ENCODE data around the gene CIT.

CIT gene

DNA sequence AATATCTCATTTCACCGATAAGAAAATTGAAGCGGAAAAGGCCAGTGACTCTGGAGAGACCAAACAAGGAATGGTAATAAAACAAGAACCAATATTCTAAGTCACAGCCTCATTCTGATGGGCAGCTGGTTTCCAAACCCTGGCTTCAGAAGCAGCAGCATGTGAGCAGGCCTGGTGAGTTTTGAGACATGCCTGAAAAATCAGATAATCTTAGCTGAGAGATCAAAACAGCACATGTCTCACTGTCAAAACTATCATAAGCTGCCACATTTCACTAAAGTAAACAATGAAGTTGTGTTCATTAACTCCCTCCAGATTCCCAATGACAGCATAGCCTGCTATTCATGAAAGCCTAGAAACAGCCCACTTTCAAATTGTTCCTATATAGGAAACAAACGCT is 36.5 kb downstream of the CIT start:
- no peak for DNase-seq (ENCODE audit: low read depth in 1 of 2, low spot score in 1 of 2)
- in situ Hi-C loops (cut with HindIII; ENCODE audit: low pct_unique_long_range_greater_than_20kb, low sequenced_read_pairs): no loop called here

DNA sequence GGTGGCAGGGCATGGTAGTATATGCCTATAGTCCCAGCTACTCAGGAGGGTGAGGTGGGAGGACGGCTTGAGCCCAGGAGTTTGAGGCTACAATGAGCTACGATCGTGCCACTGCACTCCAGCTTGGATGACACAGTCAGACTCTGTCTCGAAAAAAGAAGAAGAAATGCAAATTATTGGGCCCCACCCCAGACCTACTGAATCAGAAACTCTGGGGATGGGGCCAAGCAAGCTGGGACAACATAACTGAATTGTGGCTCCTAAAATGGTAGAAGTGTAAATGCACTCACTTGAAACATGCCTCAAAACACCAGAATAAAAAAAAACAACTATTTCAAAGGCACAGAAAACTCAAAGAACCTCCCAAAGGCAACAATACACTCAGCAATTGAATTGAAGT is 37.0 kb downstream of the CIT start:
- in situ Hi-C loops (cut with HindIII; ENCODE audit: low pct_unique_long_range_greater_than_20kb, low sequenced_read_pairs): no loop called here
- TF ChIP-seq JUND (IDR thresholded peaks at IDR 0.05; ENCODE audit: low read depth): no peak
- no peak for DNase-seq (ENCODE audit: low read depth in 1 of 2, low spot score in 1 of 2)

More for the DNA sequence above, 36.5 kb downstream of the CIT start:
- no peak for TF ChIP-seq JUND (IDR thresholded peaks at IDR 0.05; ENCODE audit: low read depth)

DNA sequence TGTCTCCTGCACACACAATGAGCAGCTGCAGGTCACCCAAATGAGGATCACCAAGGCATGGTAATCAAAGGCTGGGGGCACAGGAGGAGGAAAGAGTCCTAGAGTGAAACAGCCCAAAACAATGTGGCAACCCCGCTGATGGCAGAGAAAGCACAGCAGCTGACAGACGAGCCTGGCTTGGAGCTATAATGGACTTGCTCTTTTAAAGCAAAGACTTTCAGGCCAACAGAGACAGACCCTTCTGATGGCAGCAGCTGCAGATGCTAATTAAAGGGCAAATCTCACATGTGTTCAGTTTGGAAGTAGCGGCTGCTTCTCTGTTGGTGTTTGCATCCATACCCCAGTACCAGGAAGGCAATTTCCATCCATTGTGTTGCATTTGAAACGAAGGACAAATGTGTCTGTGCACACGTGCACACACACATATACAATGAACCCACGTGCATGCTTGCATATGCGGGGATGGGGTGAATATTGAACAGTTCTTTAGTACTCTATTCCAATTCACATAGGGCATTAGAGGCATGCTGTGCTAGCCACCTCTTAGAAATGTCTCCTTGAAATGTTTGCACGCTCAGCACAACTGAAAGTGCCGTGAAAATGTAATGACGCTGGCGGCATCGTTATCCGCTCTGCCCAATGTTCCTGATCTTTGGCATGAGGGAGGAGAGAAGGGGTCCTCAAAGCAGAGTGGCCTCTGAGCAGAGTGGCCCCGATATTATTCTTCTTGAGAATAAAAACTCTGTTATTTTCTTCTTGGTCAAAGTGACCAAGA is 38.1 kb downstream of the CIT start:
- DNase-seq (ENCODE audit: low read depth in 1 of 2, low spot score in 1 of 2): no peak
- in situ Hi-C loops (cut with HindIII; ENCODE audit: low pct_unique_long_range_greater_than_20kb, low sequenced_read_pairs): no loop called here
- TF ChIP-seq JUND (IDR thresholded peaks at IDR 0.05; ENCODE audit: low read depth): no peak

DNA sequence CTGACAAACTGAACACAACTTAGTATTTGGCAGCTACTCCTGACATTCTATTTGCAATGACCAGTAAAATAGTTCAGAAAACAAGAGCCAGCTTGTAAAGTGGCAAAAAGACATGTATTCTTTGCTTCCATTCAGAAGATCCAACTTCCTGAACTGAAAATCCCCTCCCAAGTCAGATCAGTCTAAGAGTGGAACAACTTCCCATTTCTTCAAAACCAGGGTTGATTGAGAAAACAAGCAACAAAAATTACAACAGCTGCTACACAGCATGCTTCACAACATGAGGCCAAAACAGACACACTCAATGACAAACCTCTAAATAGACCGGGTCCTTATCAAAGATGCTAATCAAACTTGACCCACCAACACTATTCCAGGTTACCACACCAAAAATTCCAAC is 40.3 kb downstream of the CIT start:
- no peak for DNase-seq (ENCODE audit: low read depth in 1 of 2, low spot score in 1 of 2)
- in situ Hi-C loops (cut with HindIII; ENCODE audit: low pct_unique_long_range_greater_than_20kb, low sequenced_read_pairs): no loop called here

DNA sequence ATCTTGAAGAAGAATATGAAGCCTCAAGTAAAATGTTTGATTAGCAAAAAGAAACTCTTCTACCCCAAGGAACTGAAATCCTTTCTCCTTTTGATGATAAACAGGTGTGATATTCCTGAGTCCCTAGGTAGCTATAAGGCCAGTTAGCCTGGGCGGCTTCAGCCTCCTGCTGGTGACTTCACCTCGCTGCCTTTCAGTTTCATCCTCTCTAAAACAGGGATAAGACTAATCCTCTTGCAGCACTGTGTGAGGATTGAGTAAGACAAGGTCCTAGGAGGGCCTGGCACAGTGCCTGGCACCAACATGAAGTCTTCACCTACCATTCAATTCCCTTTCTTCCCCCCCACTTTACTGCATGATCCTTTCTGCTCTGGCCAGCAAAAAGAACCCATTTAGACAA is 42.1 kb downstream of the CIT start:
- in situ Hi-C loops (cut with HindIII; ENCODE audit: low pct_unique_long_range_greater_than_20kb, low sequenced_read_pairs): no loop called here
- peak in 1 of 2 experiments; percentile 45 for DNase-seq (ENCODE audit: low read depth in 1 of 2, low spot score in 1 of 2)
- TF ChIP-seq JUND (IDR thresholded peaks at IDR 0.05; ENCODE audit: low read depth): no peak

More for the DNA sequence above, 40.3 kb downstream of the CIT start:
- no peak for TF ChIP-seq JUND (IDR thresholded peaks at IDR 0.05; ENCODE audit: low read depth)

DNA sequence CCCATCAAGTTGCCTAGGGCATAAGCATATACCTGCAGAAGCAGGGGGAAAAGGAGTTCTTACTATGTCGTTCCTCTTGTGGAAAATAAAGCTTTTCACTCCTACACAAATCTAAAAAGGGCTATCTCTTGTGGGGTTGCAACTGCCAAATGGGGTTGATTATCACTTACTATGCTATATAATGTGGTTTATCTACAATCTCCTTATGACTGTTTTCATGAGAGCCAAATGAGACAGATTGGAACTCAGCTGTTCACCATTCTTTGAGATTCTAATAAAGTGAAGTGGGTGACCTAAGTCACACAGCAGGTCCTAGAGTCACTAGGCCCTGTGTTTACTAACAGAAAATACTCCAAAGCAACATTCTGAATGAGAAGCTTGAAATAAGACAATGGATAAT is 47.7 kb downstream of the CIT start:
- DNase-seq (ENCODE audit: low read depth in 1 of 2, low spot score in 1 of 2): no peak

DNA sequence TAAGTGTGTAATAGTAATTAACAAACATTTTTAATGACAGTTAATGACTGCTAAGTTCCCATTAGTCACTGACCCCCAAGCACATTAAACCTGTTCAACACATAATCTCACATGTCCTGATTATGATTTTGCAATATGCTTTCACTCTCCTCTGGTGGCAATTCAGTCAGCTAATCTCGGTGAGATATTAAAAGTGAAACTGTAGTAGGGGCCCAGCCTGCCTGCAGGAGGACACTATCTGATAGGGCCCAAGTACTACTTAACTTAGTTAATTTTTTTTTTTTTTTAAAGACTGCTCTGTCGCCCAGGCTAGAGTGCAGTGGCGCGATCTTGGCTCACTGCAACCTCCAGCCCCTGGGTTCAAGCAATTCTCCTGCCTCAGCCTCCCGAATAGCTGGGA is 48.8 kb downstream of the CIT start:
- in situ Hi-C loops (cut with HindIII; ENCODE audit: low pct_unique_long_range_greater_than_20kb, low sequenced_read_pairs): no loop called here
- DNase-seq (ENCODE audit: low read depth in 1 of 2, low spot score in 1 of 2): no peak
- no peak for TF ChIP-seq JUND (IDR thresholded peaks at IDR 0.05; ENCODE audit: low read depth)

More for the DNA sequence above, 47.7 kb downstream of the CIT start:
- in situ Hi-C loops (cut with HindIII; ENCODE audit: low pct_unique_long_range_greater_than_20kb, low sequenced_read_pairs): no loop called here
- TF ChIP-seq JUND (IDR thresholded peaks at IDR 0.05; ENCODE audit: low read depth): no peak

DNA sequence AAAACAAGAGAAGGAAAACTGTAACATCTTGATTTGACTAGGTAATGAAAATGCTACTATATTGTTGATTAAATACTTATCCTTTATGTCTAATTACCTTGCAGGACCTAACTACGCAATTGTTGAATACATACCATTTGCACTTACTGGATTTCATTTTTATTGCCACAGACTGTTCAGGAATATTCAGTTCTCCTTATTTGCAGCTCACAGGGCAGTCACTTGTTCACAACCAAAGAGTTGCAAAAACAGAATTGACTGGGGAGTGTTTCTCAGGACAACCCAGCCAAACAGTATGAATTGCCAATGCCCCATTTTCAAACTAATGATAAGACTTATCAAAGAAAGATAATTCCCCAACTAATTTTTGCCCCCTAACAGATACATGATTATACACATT is 49.4 kb downstream of the CIT start:
- DNase-seq (ENCODE audit: low read depth in 1 of 2, low spot score in 1 of 2): no peak
- in situ Hi-C loops (cut with HindIII; ENCODE audit: low pct_unique_long_range_greater_than_20kb, low sequenced_read_pairs): no loop called here

DNA sequence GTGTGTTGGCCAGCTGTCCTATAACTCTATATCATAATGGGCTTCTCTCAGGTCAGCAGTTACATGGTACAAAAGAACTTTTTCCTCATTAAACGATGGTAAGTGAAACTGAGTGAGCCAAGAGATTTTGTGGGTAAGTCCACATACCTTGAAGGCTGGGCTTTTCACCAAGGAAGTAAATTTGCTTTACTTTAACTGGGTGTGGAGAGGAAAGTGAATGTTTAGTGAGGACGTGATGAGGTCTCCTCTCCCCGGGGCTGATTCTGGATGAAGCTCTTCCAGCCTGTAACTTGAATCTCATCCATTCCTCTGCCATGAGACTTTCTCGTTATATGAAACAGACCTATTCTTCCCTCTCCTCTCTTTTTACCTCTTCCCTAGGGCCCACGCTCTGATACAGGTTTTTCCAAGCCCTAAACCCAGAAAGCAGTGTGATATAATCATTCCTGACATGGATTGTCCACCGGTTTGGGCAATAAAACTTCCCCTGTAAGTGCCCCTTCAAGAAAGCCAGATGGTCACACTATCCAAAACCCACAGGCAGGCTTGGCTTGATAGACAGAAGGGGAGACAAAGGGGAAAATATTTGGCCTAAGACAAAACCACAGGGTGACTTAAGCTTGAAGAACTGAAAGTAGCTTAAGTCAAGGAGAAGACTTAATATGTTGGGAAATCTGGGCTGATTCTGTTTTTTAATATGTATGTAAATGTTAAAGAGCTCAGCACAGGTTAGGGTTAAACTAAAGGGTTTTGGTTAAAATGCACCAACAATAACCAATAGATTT is 50.3 kb downstream of the CIT start:
- in situ Hi-C loops (cut with HindIII; ENCODE audit: low pct_unique_long_range_greater_than_20kb, low sequenced_read_pairs): no loop called here
- TF ChIP-seq JUND (IDR thresholded peaks at IDR 0.05; ENCODE audit: low read depth): no peak
- DNase-seq (ENCODE audit: low read depth in 1 of 2, low spot score in 1 of 2): no peak

More for the DNA sequence above, 49.4 kb downstream of the CIT start:
- TF ChIP-seq JUND (IDR thresholded peaks at IDR 0.05; ENCODE audit: low read depth): no peak

DNA sequence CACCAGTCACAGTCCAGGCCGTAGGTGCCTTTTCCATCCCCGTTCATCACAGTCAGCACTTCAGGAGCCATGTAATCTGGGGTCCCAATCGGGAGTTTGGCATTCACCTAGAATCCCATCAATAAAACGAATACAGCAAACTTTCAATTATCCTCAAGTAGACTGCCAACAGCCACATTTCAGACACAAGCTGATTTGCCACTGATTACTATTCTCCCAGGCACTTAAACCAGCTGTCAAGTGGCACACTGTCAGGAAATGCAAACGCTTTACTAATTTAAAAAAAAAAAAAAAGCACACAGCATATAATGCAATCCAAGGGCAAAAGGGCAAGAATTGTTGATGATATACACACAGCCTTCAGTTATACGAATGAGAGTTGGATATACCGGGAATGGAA is 51.9 kb downstream of the CIT start:
- no peak for TF ChIP-seq JUND (IDR thresholded peaks at IDR 0.05; ENCODE audit: low read depth)
- no peak for DNase-seq (ENCODE audit: low read depth in 1 of 2, low spot score in 1 of 2)
- in situ Hi-C loops (cut with HindIII; ENCODE audit: low pct_unique_long_range_greater_than_20kb, low sequenced_read_pairs): no loop called here

DNA sequence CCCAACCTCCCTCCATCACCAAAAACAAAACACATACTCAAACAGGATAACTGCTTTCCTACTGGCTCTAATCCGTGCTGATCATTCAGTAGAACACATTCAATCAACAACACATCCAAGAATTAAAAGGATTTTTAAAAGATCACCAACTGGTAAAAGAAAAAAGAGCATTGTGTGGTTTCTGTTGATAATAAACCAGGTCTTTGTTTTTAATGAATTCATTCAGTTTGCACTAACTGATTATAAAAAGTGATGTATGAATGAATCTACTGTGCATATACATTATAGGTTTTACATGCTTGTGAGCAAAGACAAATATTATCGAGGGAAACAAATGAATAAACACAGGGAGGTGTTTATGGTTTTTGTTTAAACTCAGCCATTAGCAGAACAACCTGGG is 55.1 kb downstream of the CIT start:
- no peak for TF ChIP-seq JUND (IDR thresholded peaks at IDR 0.05; ENCODE audit: low read depth)
- DNase-seq (ENCODE audit: low read depth in 1 of 2, low spot score in 1 of 2): no peak
- in situ Hi-C loops (cut with HindIII; ENCODE audit: low pct_unique_long_range_greater_than_20kb, low sequenced_read_pairs): no loop called here

DNA sequence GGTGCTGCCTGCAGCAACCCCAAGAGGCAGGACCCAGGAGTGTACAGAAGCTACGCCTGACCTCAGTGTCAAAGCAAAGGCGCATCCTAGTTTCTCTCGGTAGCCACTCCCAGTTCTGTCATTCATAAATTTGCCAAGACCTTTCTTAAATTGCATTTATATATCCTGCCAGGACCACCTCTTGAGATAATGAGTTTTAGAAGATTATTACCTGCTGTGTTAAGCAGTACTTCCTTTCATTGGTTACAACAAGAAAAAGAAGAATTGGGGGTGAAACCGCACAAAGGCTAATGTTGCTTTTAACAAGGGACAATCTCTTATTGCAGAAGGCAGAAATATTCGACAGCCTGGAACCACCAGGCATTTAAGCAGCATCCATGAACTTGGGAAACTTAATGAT is 57.8 kb downstream of the CIT start:
- no peak for DNase-seq (ENCODE audit: low read depth in 1 of 2, low spot score in 1 of 2)
- in situ Hi-C loops (cut with HindIII; ENCODE audit: low pct_unique_long_range_greater_than_20kb, low sequenced_read_pairs): no loop called here

More for the DNA sequence above, 57.8 kb downstream of the CIT start:
- TF ChIP-seq JUND (IDR thresholded peaks at IDR 0.05; ENCODE audit: low read depth): no peak
